ENCODE measurements around the gene TNS1.

Gene TNS1

DNA sequence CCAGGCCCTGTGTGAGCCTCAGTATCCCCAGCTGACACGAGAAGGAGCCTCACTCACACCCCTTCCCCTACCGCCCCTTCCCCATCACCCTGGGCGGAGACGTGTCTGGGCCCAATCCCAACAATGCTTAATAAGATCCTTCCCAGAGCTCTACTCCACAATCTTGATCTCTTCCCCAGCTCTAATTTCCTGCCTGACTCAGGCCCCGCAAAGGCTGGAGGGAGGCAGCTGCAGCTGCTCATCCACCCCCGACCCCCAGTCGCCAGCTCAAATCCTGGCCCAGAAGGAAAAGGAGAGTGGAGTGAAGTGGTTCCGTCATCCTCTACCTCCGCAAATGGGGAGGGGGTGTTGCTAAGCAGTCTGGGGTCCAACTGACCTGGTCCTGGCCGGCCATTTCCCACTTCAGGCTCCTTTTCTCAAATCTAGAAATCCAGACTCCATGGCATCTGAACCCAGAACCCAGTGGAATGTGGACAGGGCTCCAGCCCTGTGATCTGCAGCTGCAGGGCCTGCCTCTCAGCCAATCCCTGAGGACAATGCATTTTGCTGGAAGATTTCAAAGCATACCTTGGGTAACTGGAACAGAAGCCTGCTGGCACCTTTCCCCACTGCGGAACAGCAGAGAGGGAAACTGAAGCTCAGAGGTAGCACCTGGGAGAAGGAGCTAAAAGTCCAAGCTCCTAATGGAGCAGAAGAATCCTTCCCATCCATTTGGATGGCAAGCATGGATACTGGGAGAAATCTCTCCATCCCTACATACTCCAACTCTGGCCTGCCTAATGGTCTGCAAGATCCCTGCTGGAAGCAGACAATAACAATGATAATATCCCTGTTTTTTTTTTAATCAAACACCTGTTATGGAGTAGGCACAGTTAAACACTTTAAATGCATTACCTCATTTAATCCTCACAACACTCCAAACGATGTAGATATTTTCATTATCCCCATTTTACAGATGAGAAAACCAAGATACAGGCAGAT, 5.6 kb upstream of the TNS1 start:
- no peak overlapping the region for H3K4me3 ChIP-seq (ENCODE audit: low read depth, low read length)
- no peak for TF ChIP-seq CTCF (IDR thresholded peaks at IDR 0.05; ENCODE audit: low read depth, low read length)

- no peak for TF ChIP-seq CTCF (IDR thresholded peaks at IDR 0.05; ENCODE audit: low read depth, low read length)
- H3K4me3 ChIP-seq (ENCODE audit: low read depth, low read length) = no peak overlapping the region
These were observed 3.9 kb upstream of the TNS1 start for GRCh38 chr2:218006741-218007140.

DNA sequence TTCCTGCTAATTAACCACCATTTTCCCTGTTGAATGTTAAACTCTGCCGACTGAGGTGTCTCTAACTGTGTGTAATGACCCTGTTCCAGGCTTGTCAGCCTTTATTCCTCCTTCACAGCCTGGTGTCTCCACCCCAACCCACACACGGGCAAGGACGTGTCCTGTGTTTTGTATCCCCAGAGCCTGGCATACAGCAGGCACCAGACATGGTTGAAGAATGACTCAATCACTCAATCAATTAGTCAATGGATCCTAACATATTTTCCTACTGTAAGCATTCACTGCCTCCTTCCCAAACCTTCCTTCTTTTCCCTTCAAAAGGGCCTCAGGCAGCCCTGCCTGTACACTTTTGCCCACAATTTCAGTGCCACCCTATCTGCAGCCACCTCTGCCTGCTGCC, 2.7 kb upstream of the TNS1 start:
- TF ChIP-seq CTCF (IDR thresholded peaks at IDR 0.05; ENCODE audit: low read depth, low read length) = no peak
- H3K4me3 ChIP-seq (ENCODE audit: low read depth, low read length) = no peak overlapping the region

DNA sequence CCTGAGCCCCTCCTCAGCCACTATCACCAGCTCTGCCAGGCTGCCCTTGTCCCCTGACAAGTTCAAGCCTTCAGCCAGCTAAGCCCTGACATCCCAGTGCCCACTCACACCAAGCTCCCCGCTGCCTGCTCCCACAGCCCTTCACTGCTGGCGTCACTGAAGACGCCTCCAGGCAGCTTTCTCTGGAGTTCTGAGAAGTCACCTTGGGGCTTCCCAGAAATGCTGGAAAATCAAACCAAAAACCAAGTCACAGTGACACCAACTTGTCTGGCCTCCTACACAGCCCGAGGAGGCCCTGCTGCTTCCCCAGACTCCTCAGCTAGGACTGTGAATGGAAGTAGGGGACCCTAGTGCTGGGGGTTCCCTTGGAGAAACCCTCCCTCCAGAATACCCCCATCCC, 2.2 kb upstream of the TNS1 start:
- no peak overlapping the region for H3K4me3 ChIP-seq (ENCODE audit: low read depth, low read length)
- TF ChIP-seq CTCF (IDR thresholded peaks at IDR 0.05; ENCODE audit: low read depth, low read length) = no peak

- TF ChIP-seq CTCF (IDR thresholded peaks at IDR 0.05; ENCODE audit: low read depth, low read length) = no peak
- H3K4me3 ChIP-seq (ENCODE audit: low read depth, low read length) = no peak overlapping the region
These were observed 1.2 kb upstream of the TNS1 start for GRCh38 chr2:218003981-218004419.

DNA sequence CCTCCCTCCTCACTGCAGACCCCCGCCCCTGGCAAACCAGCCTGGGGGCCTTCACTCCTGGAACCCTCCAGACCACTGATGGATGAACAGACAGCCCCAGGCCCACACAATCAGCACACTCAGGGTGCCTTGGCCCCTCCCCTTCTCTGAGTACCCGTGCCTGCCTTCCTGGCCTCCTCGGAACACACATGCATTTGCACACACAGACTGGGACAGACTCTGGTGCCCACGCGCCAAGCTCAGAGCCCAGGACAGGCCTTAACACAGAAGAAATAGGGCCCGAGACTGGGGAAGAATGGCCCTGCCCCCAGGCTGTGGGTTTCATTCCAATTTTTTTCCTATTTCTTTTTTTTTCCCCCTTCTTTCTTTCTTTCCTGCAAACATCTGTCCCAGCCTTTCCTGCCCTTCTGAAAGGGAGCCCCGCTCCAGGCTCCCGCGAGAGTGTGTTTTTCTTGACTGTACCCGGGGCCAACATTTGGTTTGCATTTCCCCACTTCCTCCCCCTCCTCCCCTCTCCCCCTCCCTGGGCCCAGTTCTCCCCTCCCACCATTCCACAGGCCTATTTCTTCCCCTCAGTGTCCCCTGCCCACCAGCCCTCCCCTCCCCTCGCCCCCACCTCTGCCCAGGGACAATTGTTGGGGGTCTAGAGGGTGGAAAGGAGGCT, 618 bp upstream of the TNS1 start:
- no peak for TF ChIP-seq CTCF (IDR thresholded peaks at IDR 0.05; ENCODE audit: low read depth, low read length)
- H3K4me3 ChIP-seq (ENCODE audit: low read depth, low read length) = no peak overlapping the region
